ENCODE data around the gene ESPN. TPM values are rescaled to one million over a fixed set of nuclear protein-coding genes. Genes with fewer than 3 reads are reported as not detected.

ESPN gene
- total and polyA plus RNA-seq, 12 donors: 0.16 to 10.8 (median 6.1) TPM

DNA sequence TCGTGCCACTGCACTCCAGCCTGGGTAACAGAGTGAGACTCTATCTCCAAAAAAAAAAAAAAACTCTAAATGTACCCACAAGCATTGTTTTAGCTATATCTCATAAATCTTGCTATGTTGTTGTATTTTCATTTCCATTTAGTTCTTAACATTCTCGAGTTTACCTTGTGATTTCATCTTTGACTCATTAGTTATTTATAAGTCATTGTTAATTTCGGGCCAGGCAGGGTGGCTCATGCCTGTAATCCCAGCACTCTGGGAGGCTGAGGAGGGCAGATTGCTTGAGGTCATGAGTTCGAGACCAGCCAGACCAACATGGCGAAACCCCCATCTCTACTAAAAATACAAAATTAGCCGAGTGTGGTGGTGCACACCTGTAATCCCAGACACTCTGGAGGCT, 16.6 kb upstream of the ESPN start:
- intact Hi-C loops (cut with DNase I): loop anchor here (5.0 kb wide), 3 partner anchors 36 to 61 kb away; no protein-coding TSS in a partner anchor
- no peak overlapping the region for H3K4me3 ChIP-seq
- 59 to 73% (median 67%) methylated on average over 6 of the region's 6 CpGs for WGBS, 4 donors
- no peak for TF ChIP-seq POLR2A (IDR thresholded peaks at IDR 0.05)
- TF ChIP-seq, protein P1, sequence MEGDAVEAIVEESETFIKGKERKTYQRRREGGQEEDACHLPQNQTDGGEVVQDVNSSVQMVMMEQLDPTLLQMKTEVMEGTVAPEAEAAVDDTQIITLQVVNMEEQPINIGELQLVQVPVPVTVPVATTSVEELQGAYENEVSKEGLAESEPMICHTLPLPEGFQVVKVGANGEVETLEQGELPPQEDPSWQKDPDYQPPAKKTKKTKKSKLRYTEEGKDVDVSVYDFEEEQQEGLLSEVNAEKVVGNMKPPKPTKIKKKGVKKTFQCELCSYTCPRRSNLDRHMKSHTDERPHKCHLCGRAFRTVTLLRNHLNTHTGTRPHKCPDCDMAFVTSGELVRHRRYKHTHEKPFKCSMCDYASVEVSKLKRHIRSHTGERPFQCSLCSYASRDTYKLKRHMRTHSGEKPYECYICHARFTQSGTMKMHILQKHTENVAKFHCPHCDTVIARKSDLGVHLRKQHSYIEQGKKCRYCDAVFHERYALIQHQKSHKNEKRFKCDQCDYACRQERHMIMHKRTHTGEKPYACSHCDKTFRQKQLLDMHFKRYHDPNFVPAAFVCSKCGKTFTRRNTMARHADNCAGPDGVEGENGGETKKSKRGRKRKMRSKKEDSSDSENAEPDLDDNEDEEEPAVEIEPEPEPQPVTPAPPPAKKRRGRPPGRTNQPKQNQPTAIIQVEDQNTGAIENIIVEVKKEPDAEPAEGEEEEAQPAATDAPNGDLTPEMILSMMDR (IDR thresholded peaks at IDR 0.05): no peak
- no peaks in the 10 kb centered on the region for H3K36me3 ChIP-seq (replicated peaks in 1 of 2)
- H3K9me3 ChIP-seq (replicated peaks in 1 of 3): no peaks in the 10 kb centered on the region
- DNase-seq: no peak
- no peaks in the 10 kb centered on the region for H3K27me3 ChIP-seq
- no peaks in the 10 kb centered on the region for H3K4me1 ChIP-seq (replicated peaks in 1 of 2)
- H3K27ac ChIP-seq: no peak overlapping the region

DNA sequence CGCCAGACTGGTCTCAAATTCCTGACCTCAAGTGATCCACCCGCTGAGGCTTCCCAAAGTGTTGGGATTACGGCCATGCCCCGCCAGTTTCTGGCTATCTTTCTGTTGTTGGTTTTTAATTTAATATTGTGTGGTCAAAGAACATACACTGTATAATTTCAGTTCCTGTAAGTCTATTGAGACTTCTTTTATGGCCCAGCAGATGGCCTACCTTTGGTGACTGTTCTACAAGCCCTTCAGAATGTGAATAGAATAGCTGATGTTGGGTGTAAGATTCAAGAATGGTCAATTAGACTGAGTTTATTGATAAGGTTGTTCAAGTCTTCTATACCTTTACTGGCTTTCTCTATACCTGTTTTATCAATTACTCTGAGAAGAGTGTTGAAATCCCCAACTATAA, 15.5 kb upstream of the ESPN start:
- DNase-seq: no peak
- no peaks in the 10 kb centered on the region for H3K36me3 ChIP-seq (replicated peaks in 1 of 2)
- H3K27me3 ChIP-seq: peaks cover 2% of the 10 kb centered on the region
- no peaks in the 10 kb centered on the region for H3K9me3 ChIP-seq (replicated peaks in 1 of 3)
- H3K4me1 ChIP-seq (replicated peaks in 1 of 2): no peaks in the 10 kb centered on the region
- intact Hi-C loops (cut with DNase I): loop anchor here (5.0 kb wide), 3 partner anchors 37 to 62 kb away; no protein-coding TSS in a partner anchor
- H3K4me3 ChIP-seq: no peak overlapping the region
- WGBS, 4 donors: 71 to 86% (median 85%) methylated on average over 4 of the region's 4 CpGs
- TF ChIP-seq, protein P1 (IDR thresholded peaks at IDR 0.05): no peak
- TF ChIP-seq POLR2A (IDR thresholded peaks at IDR 0.05): no peak
- H3K27ac ChIP-seq: no peak overlapping the region

DNA sequence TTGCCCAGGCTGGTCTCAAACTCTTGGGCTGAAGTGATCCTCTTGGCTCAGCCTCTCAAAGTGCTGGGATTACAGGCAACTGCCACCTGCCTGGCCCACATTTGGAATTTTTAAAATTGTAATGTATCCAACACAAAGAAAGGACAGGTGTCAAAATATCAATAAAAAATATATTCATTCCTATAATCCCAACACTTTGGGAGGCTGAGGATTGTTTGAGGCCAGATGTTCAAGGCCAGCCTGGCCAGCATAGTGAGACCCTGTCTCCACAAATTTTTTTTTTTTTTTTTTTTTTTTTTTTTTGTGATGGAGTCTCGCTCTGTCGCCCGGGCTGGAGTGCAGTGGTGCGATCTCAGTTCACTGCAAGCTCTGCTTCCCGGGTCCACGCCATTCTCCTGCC, 14.8 kb upstream of the ESPN start:
- TF ChIP-seq, protein P1 (IDR thresholded peaks at IDR 0.05): no peak
- TF ChIP-seq POLR2A (IDR thresholded peaks at IDR 0.05): no peak
- Histone ChIP-seq H3K27me3 (peaks cover 8% of the 10 kb centered on the region), H3K9me3 (replicated peaks in 1 of 3) (no peaks in the 10 kb centered on the region), H3K4me1 (replicated peaks in 1 of 2) (no peaks in the 10 kb centered on the region), H3K36me3 (replicated peaks in 1 of 2) (no peaks in the 10 kb centered on the region), H3K27ac (no peak overlapping the region), H3K4me3 (no peak overlapping the region)
- WGBS, 4 donors: 78 to 85% (median 84%) methylated on average over 6 of the region's 6 CpGs
- intact Hi-C loops (cut with DNase I): loop anchor here (5.0 kb wide), 4 partner anchors 37 to 162 kb away; no protein-coding TSS in a partner anchor
- no peak for DNase-seq

DNA sequence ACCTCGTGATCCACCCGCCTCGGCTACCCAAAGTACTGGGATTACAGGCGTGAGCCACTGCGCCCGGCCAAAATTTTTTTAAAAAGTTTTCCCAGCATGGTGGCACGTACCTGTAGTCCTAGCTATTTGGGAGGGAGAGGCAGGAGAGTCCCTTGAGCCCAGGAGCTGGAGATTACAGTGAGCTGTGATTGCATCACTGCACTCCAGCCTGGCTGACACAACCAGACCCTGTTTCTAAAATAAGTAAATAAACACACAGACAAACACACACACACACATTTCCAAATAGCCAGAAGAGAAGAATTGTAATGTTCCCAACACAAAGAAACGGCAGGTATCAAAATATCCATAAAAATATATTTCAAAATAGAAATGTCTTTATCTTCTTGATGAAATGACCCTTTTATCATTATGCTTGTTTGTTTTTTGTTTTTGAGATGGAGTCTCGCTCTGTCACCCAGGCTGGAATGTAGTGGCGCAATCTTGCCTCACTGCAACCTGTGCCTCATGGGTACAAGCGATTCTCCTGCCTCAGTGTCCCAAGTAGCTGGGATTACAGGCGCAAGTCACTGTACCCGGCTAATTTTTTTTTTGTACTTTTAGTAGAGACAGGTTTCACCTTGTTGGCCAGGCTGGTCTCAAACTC, 14.2 kb upstream of the ESPN start:
- 72 to 88% (median 80%) methylated on average over 11 to 13 of the region's 13 CpGs for WGBS, 4 donors
- Histone ChIP-seq H3K4me3 (no peak overlapping the region), H3K9me3 (replicated peaks in 1 of 3) (no peaks in the 10 kb centered on the region), H3K27me3 (peaks cover 15% of the 10 kb centered on the region), H3K36me3 (replicated peaks in 1 of 2) (no peaks in the 10 kb centered on the region), H3K4me1 (replicated peaks in 1 of 2) (no peaks in the 10 kb centered on the region), H3K27ac (no peak overlapping the region)
- TF ChIP-seq, protein P1 (IDR thresholded peaks at IDR 0.05): no peak
- no peak for TF ChIP-seq POLR2A (IDR thresholded peaks at IDR 0.05)
- intact Hi-C loops (cut with DNase I): loop anchor here in 1 of 2 donors (5.0 kb wide), 1 partner anchor 163 kb away; no protein-coding TSS in a partner anchor
- DNase-seq: no peak

All from adrenal gland (tissue), 12 donors.